Measurements from ENCODE around the gene TECTA. TPM values are rescaled to one million over a fixed set of nuclear protein-coding genes. Genes with fewer than 3 reads are reported as not detected.
"Not testable (repeated sequence)": the region's sequence is repeated elsewhere in the genome, so short reads cannot be mapped to it uniquely, and the experiment has no call there.

The TECTA gene
- total RNA-seq, 1 experiment from 2014 or later: 0.41 TPM

- no peak for DNase-seq
- H3K9me3 ChIP-seq: no peaks in the 10 kb centered on the region
- H3K4me3 ChIP-seq (ENCODE audit: low read depth, low read length): no peak overlapping the region
- CTCF ChIA-PET: no interaction called here
- intact Hi-C loops (cut with micrococcal nuclease; ENCODE audit: unreplicated experiment): no loop called here
- Mint-ChIP-seq H3K4me1 (ENCODE audit: low read depth, unreplicated experiment) (no peaks in the 10 kb centered on the region), H3K4me3 (ENCODE audit: unreplicated experiment) (no peak overlapping the region), H3K27me3 (ENCODE audit: insufficient read depth, unreplicated experiment) (peaks cover 39% of the 10 kb centered on the region), H3K36me3 (ENCODE audit: insufficient read depth, unreplicated experiment) (no peaks in the 10 kb centered on the region), H3K9me3 (ENCODE audit: unreplicated experiment) (no peaks in the 10 kb centered on the region), H3K27ac (ENCODE audit: unreplicated experiment) (no peak overlapping the region)
- no peak for TF ChIP-seq CTCF (IDR thresholded peaks at IDR 0.05; ENCODE audit: insufficient read depth in 1 of 2, low read depth in 1 of 2, low read length in 1 of 2, severe bottlenecking in 1 of 2, unreplicated experiment in 1 of 2)
- H3K27me3 ChIP-seq (replicated peaks; ENCODE audit: control insufficient read depth, insufficient read depth, low read length): peaks cover 1% of the 10 kb centered on the region
- no peaks in the 10 kb centered on the region for H3K36me3 ChIP-seq (ENCODE audit: control insufficient read depth, insufficient read depth, low read length)
- BruUV-seq (replicated peaks): no TSS peak
- no peaks in the 10 kb centered on the region for H3K4me1 ChIP-seq
- POLR2A ChIA-PET: no interaction called here
Observed at GRCh38 chr11:121163658-121164308, 62.7 kb downstream of the TECTA start.

GRCh38 chr11:121177629-121178028 lies 76.6 kb downstream of the TECTA start:
- DNase-seq; intact Hi-C loops (cut with micrococcal nuclease; ENCODE audit: unreplicated experiment); CTCF ChIA-PET; H3K4me1 Mint-ChIP-seq (ENCODE audit: low read depth, unreplicated experiment); H3K36me3 Mint-ChIP-seq (ENCODE audit: insufficient read depth, unreplicated experiment); H3K4me3 ChIP-seq (ENCODE audit: low read depth, low read length); H3K27ac Mint-ChIP-seq (ENCODE audit: unreplicated experiment); H3K27me3 Mint-ChIP-seq (ENCODE audit: insufficient read depth, unreplicated experiment); H3K4me3 Mint-ChIP-seq (ENCODE audit: unreplicated experiment); H3K4me1 ChIP-seq; BruUV-seq (replicated peaks); POLR2A ChIA-PET; H3K27me3 ChIP-seq (replicated peaks; ENCODE audit: control insufficient read depth, insufficient read depth, low read length); H3K36me3 ChIP-seq (ENCODE audit: control insufficient read depth, insufficient read depth, low read length): not testable (repeated sequence)
- H3K9me3 Mint-ChIP-seq (ENCODE audit: unreplicated experiment): peaks cover 27% of the 10 kb centered on the region
- peaks cover 23% of the 10 kb centered on the region for H3K9me3 ChIP-seq

- Mint-ChIP-seq H3K4me1 (ENCODE audit: low read depth, unreplicated experiment) (no peaks in the 10 kb centered on the region), H3K27ac (ENCODE audit: unreplicated experiment) (no peak overlapping the region), H3K36me3 (ENCODE audit: insufficient read depth, unreplicated experiment) (no peaks in the 10 kb centered on the region), H3K9me3 (ENCODE audit: unreplicated experiment) (peaks cover 27% of the 10 kb centered on the region), H3K27me3 (ENCODE audit: insufficient read depth, unreplicated experiment) (peaks cover 7% of the 10 kb centered on the region), H3K4me3 (ENCODE audit: unreplicated experiment) (no peak overlapping the region)
- POLR2A ChIA-PET: no interaction called here
- intact Hi-C loops (cut with micrococcal nuclease; ENCODE audit: unreplicated experiment): no loop called here
- Histone ChIP-seq H3K4me1 (no peaks in the 10 kb centered on the region), H3K36me3 (ENCODE audit: control insufficient read depth, insufficient read depth, low read length) (no peaks in the 10 kb centered on the region), H3K27me3 (replicated peaks; ENCODE audit: control insufficient read depth, insufficient read depth, low read length) (no peaks in the 10 kb centered on the region; the same call in 1 of the 2 replicates), H3K9me3 (peaks cover 23% of the 10 kb centered on the region), H3K4me3 (ENCODE audit: low read depth, low read length) (no peak overlapping the region)
- DNase-seq: no peak
- TF ChIP-seq CTCF (IDR thresholded peaks at IDR 0.05; ENCODE audit: insufficient read depth in 1 of 2, low read depth in 1 of 2, low read length in 1 of 2, severe bottlenecking in 1 of 2, unreplicated experiment in 1 of 2): no peak
- CTCF ChIA-PET: interaction anchor here (0.6 kb wide), 1 partner anchor 39 kb away, joined by 3 read pairs; no protein-coding TSS in a partner anchor
- no TSS peak for BruUV-seq (replicated peaks)
Observed at GRCh38 chr11:121179306-121179705, 78.3 kb downstream of the TECTA start.

All from Caco-2 (cell line).